HG03045 (cell line): ENCODE measurements around the gene CEMIP.
A peak's percentile ranks its signal among the peaks of the same experiment; 100 is the strongest.

ENCODE experiments used
- ATAC-seq: cut with Tn5 transposase; IDR thresholded peaks from one replicate; pipeline ENCODE4 v1.9.1; 2021; ENCODE audit warnings: mild to moderate bottlenecking, moderate library complexity; ENCODE audit not compliant: unreplicated experiment

CEMIP gene

DNA sequence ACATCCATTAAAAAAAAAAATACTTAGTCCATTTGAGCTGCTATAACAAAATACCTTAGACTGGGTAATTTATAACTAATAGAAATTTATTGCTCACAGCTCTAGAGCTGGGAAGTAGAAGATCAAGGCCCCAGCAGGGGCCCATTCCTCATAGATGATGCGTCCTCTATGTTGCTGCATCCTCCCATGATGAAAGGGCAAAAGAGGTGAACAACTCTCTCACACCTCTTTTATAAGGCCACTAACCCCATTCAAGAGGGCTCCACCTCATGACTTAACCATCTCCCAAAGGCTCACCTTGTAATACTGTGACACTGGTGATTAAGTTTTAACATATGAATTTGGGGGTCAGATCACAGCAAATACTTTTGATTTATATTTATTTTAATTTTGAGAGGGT, 218.5 kb downstream of the CEMIP start:
- ATAC-seq = no peak

DNA sequence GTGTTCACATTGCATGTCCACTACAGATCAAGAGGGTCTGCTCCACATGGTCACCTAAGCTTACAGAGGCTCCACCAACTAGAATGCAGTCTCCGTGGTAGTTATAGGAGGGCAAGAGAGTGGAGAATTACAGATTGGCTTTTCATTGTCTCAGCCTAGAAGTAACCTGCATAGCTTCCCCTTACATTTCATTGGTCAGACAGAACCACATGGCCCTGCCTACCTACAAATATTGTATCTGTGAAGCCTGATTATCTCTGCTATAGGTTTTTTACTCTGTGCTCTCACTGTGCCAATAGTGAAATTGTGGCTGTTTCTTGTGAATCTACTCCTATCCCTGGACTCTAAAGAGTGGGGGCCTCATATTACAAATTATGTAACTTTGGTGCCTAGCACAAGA, 219.1 kb downstream of the CEMIP start:
- ATAC-seq = no peak

DNA sequence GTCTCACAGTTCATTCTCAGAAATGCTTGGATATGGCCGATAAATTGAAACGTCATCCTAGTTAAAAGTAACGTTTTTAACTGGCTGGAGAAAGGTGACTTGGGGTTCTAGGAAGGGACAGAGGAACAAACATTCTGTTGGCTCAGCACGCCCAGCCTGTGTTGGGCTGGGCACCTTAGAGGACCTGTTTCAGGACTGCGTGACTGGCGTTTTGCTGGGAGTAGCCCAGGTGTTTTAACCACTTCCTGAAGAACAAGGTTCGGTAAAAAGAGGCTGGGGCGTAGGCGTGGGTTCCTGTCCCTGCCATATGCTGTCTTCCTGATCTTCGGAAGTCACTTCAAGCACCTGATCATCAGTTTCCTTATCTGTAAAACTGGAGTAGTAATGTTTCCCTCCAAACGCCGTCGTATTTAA, 220.5 kb downstream of the CEMIP start:
- no peak for ATAC-seq

DNA sequence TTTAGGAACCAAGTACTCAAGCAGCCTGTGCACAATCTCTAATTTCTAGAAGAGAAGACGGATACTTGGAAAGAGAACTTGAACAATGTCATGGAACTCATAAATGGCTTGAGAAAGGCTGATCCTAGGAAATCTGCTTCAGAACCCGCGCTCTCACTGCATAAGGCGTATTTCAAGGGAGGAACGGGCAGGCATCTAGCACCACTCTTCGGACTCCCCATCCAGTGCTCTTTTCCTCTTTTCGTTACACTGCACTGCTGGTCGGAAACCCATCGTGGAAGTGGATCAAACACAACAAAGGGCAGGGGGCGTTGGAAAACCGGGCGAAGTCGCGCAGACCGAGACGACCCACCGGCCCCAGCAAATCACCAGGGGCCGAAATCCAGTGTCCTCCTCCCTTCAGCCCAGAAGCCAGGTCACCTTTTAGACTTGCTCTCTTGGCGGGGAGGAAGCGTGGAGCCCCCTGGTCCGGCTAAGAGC, 221.0 kb downstream of the CEMIP start:
- no peak for ATAC-seq

DNA sequence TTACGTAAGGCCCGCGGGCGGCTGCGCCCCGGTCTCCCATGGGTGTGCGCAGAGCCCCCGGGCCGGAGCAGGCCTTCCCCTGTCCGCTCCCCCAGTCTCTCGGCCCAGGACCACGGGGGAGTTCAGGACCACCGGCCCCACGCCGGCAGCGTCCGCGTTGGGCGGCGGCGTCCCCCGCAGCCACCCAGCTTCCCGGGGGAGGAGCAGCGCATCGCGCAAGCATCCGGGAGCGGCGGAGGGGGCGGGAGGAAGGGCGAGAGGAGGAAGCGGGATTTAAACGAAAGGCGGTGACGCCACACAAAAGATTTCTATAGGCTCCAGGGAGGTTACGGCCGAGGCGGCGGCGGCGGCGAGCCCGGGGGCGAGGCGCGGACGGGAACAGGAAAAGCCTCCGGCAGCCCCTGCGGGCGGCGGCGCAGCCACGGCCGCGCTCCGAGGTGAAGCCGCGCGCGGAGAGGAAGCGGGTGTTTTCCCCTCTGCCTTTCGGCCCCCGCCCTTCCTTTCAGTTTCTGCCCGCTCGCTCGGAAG, 221.5 kb downstream of the CEMIP start, which contains the start of gene TLNRD1:
TLNRD1 (plus strand) TSS at position 300 of the 528 bp plus-strand sequence. CDS start 1,349 bp downstream, outside the sequence.
- peak; percentile 63 for ATAC-seq
